LNCAP (cell line): ENCODE data around the gene FXYD2.

Experiments used
- TF ChIP-seq, protein P1 (sequence below): fragments of 450-650 bp; IDR thresholded peaks from 2 replicates; pipeline ENCODE4 v1.5.1; 2017; ENCODE audit warnings: mild to moderate bottlenecking

FXYD2 gene

GRCh38 chr11:117825538-117826189 is 1.1 kb upstream of the FXYD2 start:
- TF ChIP-seq, protein P1, sequence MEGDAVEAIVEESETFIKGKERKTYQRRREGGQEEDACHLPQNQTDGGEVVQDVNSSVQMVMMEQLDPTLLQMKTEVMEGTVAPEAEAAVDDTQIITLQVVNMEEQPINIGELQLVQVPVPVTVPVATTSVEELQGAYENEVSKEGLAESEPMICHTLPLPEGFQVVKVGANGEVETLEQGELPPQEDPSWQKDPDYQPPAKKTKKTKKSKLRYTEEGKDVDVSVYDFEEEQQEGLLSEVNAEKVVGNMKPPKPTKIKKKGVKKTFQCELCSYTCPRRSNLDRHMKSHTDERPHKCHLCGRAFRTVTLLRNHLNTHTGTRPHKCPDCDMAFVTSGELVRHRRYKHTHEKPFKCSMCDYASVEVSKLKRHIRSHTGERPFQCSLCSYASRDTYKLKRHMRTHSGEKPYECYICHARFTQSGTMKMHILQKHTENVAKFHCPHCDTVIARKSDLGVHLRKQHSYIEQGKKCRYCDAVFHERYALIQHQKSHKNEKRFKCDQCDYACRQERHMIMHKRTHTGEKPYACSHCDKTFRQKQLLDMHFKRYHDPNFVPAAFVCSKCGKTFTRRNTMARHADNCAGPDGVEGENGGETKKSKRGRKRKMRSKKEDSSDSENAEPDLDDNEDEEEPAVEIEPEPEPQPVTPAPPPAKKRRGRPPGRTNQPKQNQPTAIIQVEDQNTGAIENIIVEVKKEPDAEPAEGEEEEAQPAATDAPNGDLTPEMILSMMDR, result no peak

DNA sequence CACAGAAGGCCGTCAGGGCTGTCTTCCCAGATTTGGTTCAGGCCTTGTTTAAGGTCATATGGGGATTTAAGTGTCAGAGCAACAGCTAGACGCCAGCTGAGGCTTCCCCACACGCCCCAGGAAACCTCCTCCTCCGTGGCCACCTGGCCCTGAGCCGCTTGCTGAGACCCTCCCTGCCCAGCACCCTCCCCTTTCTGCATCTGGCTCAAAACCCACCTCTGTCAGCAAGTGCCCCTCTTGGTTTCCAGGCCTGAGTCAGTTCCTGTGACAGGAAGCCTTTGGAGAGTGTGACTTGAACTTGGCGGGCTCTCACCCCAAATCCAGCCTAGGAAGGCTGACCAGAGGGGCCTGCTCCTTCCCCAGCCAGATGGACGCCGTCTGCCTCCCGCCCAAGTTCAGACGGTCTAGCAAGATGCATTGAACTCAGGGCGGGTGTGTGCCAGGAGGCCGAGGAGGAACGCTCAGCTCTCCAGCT is 561 bp downstream of the FXYD2 start:
- TF ChIP-seq, protein P1, result no peak

DNA sequence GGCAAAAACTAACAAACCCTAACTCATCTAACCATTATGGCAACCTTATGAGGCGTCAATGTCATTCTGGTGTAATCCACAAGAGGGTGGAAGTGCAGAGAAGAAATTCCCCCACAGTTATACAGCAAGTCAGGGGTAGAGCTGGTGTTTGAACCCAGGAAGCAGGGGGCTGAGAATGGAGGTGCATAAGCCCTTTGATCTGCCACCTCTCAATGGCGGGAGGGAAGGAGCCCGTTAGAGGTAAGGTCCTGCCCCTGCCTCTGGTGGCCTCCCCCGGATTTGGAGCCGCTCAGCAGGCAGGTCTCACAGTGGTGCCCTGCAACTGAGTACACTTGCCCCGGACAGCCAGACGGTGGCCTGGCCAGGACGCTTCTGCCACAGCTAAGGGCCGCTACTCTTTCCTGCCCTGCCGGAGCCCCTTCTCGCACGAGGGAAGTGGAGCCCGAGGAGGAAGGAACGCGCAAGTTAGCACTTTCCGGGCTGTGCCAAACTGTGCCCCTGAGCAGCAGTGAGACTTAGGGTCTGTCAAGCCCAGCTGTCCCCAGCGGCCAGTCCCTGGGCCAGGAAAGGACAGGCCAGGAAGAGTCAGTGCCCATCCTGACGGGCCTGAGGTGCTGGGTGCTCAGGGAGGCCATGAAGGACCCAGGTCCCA is 1.1 kb downstream of the FXYD2 start:
- TF ChIP-seq, protein P1, result no peak

GRCh38 chr11:117822074-117823033 is 2.2 kb downstream of the FXYD2 start:
- TF ChIP-seq, protein P1, result peak; percentile 75

DNA sequence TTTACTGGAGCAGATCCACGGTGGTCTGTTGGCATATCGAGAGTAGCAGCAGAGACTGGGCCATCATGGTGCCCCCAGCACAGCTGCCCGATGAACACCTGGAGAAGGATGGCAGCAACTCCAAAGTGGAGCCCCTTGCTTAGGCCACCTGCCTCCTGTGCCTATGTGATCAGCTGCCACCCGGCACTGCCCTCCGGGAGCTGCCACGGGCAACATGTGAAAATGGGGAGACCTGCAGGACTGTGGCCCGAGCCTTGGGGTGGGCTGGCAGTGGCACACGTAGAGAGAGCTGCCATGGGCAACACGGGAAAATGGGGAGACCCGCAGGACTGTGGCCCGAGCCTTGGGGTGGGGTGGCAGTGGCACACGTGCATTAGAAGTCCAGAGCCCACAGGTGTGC is 3.1 kb downstream of the FXYD2 start:
- TF ChIP-seq, protein P1, result no peak

DNA sequence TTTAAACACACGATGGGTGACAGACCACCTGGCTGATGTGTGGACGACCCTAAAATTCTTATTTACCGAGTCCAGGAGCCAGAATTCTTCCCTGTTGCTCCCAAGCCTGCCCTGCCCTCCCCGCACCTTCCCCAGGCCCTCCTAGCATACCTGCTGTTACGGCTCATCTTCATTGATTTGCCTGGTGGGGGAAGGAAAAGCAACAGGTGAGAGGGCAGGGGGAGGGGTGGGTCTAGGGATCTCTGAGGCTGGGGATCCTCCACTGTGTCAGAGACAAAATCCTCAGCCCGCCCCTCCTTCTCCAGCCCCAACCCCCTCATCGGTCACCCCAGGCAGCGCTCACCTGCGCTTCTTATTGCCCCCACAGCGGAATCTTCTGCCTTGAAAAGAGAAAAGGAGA is 4.0 kb downstream of the FXYD2 start:
- TF ChIP-seq, protein P1, result no peak

DNA sequence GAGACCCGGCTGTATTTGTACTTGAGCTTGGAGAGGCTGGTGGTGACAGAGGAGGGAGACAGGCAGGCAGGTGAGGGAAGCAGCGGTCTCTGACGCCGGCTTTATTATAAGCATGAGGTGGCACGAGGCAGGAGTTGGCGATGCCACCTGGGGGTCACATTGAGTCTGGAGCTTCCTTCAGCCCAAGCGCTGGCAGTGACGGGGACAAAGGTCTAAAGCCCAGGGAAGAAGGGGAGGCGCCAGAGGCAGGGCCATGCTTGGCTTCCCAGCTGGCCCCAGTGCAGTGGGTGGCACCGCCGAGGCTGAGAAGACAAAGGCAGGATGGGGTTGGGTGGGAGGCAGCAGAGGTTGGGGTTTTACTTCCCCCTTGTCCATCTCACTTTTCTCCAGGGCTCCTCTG is 4.5 kb downstream of the FXYD2 start:
- TF ChIP-seq, protein P1, result no peak
